Suppressor macrophage treated with lipopolysaccharide for 1 hour (primary cell): Measurements from ENCODE around the gene CRMP1.
"Not testable (repeated sequence)": the region's sequence is repeated elsewhere in the genome, so short reads cannot be mapped to it uniquely, and the experiment has no call there.

Source experiments
- DNase-seq, 3 donors: peaks; one replicate each; pipeline ENCODE4 v3.0.0-alpha.2; 2020 to 2022

The CRMP1 gene

GRCh38 chr4:5887361-5888221 lies 5.3 kb downstream of the CRMP1 start:
- DNase-seq = no peak

- DNase-seq = no peak
Observed at GRCh38 chr4:5887011-5887360, 5.9 kb downstream of the CRMP1 start.

- DNase-seq = no peak
Observed at GRCh38 chr4:5885733-5886132, 7.2 kb downstream of the CRMP1 start.

- no peak for DNase-seq
Observed at GRCh38 chr4:5884796-5885195, 8.1 kb downstream of the CRMP1 start.

GRCh38 chr4:5883916-5884315 lies 9.0 kb downstream of the CRMP1 start:
- peak in 1 of 3 donors; percentile 1 for DNase-seq

- no peak for DNase-seq
Observed at GRCh38 chr4:5882947-5883346, 9.9 kb downstream of the CRMP1 start.

- no peak for DNase-seq
Observed at GRCh38 chr4:5881340-5881739, 11.5 kb downstream of the CRMP1 start.

GRCh38 chr4:5878359-5878758 lies 14.5 kb downstream of the CRMP1 start:
- DNase-seq = no peak

- DNase-seq = no peak
Observed at GRCh38 chr4:5877392-5877791, 15.5 kb downstream of the CRMP1 start.

GRCh38 chr4:5874811-5875449 lies 18.0 kb downstream of the CRMP1 start:
- DNase-seq = no peak

GRCh38 chr4:5870701-5871100 lies 22.2 kb downstream of the CRMP1 start:
- DNase-seq = no peak

GRCh38 chr4:5869966-5870619 lies 22.8 kb downstream of the CRMP1 start:
- no peak for DNase-seq

- no peak for DNase-seq
Observed at GRCh38 chr4:5867866-5868265, 25.0 kb downstream of the CRMP1 start.

GRCh38 chr4:5866841-5867813 lies 25.8 kb downstream of the CRMP1 start:
- no peak for DNase-seq

GRCh38 chr4:5865896-5866599 lies 26.8 kb downstream of the CRMP1 start:
- DNase-seq = no peak

GRCh38 chr4:5863461-5864113 lies 29.3 kb downstream of the CRMP1 start:
- DNase-seq = peak; percentile 21 to 47 (median 39)

GRCh38 chr4:5858020-5858769 lies 34.7 kb downstream of the CRMP1 start:
- no peak for DNase-seq

GRCh38 chr4:5857199-5857598 lies 35.7 kb downstream of the CRMP1 start:
- DNase-seq = no peak

- not testable (repeated sequence) for DNase-seq
Observed at GRCh38 chr4:5856362-5856761, 36.5 kb downstream of the CRMP1 start.

- DNase-seq = no peak
Observed at GRCh38 chr4:5854929-5855328, 38.0 kb downstream of the CRMP1 start.
